Measurements from ENCODE around the gene CFAP299. TPM values are rescaled to one million over a fixed set of nuclear protein-coding genes. Genes with fewer than 3 reads are reported as not detected.

The CFAP299 gene
- total RNA-seq, 1 donor from 2014 or later = not detected

DNA sequence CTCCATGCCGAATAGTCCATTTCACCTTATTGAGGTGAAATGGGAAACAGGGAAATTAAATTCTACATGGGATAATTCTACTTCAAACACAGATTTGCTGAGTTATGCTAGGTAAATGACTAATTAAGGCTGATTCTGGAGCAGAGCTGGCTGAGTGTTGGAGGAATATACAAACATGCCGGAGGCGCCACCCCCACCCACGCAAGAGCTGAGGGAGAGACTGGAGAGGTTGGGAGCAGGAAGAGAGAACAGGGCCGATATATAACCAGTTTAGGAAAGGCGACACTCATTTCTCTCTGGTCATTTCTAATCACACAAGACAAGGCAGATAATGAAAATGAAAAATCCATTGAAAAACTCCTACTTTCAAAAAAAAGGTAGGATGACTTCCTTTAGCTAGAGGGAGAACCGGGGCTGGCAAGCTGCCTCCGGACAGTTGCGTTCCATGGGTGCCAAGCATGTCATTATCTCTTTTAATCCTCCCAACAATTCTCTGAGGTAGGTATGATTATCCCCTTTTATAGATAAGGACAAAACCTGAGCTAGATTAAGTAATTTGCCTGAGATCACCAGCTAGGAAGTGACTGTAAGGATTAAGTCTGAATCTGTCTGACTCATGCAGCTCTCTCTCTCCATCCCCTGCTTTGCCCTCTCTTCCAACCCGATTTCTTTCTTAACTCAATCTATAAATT lies 27.6 kb upstream of the CFAP299 start:
- intact Hi-C loops (cut with DNase I) = no loop called here
- H3K4me1 ChIP-seq = no peaks in the 10 kb centered on the region
- TF ChIP-seq, protein P1, sequence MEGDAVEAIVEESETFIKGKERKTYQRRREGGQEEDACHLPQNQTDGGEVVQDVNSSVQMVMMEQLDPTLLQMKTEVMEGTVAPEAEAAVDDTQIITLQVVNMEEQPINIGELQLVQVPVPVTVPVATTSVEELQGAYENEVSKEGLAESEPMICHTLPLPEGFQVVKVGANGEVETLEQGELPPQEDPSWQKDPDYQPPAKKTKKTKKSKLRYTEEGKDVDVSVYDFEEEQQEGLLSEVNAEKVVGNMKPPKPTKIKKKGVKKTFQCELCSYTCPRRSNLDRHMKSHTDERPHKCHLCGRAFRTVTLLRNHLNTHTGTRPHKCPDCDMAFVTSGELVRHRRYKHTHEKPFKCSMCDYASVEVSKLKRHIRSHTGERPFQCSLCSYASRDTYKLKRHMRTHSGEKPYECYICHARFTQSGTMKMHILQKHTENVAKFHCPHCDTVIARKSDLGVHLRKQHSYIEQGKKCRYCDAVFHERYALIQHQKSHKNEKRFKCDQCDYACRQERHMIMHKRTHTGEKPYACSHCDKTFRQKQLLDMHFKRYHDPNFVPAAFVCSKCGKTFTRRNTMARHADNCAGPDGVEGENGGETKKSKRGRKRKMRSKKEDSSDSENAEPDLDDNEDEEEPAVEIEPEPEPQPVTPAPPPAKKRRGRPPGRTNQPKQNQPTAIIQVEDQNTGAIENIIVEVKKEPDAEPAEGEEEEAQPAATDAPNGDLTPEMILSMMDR (IDR thresholded peaks at IDR 0.05) = no peak
- H3K9me3 ChIP-seq = no peaks in the 10 kb centered on the region
- DNase-seq (ENCODE audit: low spot score in 2 of 2) = no peak
- H3K36me3 ChIP-seq = no peaks in the 10 kb centered on the region
- no peak overlapping the region for H3K27ac ChIP-seq
- no peaks in the 10 kb centered on the region for H3K27me3 ChIP-seq
- no peak overlapping the region for H3K4me3 ChIP-seq

DNA sequence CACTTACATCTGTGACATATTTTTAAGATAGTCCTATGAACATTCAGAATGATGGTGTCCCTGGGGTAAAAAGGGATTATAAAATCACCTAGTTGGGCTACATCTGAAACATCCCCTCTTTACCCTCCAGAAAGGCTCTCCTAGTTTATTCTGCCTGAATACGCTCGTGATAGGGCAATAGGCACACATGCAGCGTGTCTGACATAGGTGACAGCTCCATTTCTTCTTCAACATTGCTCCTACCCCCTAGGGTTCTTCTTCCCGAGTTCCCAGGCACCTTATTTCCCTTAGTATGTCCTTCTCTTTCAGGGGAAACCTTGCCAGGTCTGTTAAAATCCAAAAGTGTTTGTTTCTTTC lies 27.1 kb upstream of the CFAP299 start:
- no peak overlapping the region for H3K4me3 ChIP-seq
- no peaks in the 10 kb centered on the region for H3K4me1 ChIP-seq
- no peak for DNase-seq (ENCODE audit: low spot score in 2 of 2)
- no peaks in the 10 kb centered on the region for H3K9me3 ChIP-seq
- H3K36me3 ChIP-seq = no peaks in the 10 kb centered on the region
- H3K27ac ChIP-seq = no peak overlapping the region
- H3K27me3 ChIP-seq = no peaks in the 10 kb centered on the region
- intact Hi-C loops (cut with DNase I) = no loop called here
- TF ChIP-seq, protein P1 (IDR thresholded peaks at IDR 0.05) = no peak

DNA sequence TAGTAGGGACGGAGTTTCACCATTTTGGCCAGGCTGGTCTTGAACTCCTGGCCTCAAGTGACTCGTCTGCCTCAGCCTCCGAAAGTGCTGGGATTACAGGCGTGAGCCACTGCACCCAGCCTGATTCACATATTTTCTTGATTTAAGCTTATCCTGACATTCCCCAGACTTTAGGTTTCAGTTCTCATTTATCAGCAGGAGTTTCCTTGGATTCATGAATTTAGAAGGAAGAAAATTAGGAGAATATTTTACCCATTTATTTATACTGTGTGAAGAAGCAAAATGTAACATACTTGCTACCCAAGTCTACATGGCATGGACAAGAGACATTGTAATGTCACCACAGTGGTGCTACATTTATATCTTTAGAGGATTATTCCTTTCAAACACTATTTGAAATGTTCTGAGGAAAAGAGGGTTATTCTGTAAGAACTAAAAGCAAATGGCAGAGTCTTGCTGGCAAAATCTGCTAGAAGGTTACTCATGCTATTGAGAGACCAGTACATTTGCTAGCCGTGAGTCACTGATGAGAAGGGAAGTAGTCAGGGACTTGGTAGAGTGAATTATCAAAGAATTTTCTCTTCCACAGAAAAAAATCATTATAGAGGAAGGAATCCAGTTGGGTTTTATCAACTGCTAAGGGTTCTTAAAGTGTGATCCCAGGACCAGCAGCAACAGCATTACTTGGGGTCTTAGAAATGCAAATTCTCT lies 26.1 kb upstream of the CFAP299 start:
- no peak overlapping the region for H3K27ac ChIP-seq
- H3K27me3 ChIP-seq = no peaks in the 10 kb centered on the region
- TF ChIP-seq, protein P1 (IDR thresholded peaks at IDR 0.05) = no peak
- intact Hi-C loops (cut with DNase I) = no loop called here
- H3K4me3 ChIP-seq = no peak overlapping the region
- DNase-seq (ENCODE audit: low spot score in 2 of 2) = no peak
- no peaks in the 10 kb centered on the region for H3K36me3 ChIP-seq
- H3K9me3 ChIP-seq = no peaks in the 10 kb centered on the region
- no peaks in the 10 kb centered on the region for H3K4me1 ChIP-seq

DNA sequence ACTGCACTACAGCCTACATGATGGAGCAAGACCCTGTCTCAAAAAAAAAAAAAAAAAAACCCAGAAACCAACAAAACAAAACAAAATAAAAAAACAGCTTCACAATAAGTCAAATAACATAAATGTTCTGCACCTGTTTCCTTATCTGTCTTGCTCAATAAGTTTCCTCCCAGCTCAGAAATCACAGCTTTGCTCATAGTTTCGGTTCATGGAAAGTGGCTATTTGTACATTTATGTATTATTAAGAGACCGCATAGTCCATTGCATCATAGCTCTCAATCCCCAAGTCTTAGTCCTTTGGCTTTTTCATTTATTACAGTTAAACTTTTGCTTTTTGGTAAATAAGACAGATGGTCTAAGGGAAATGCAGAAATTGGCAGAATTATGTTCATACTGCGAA lies 24.4 kb upstream of the CFAP299 start:
- Histone ChIP-seq H3K4me3 (no peak overlapping the region), H3K4me1 (no peaks in the 10 kb centered on the region), H3K36me3 (no peaks in the 10 kb centered on the region), H3K27me3 (no peaks in the 10 kb centered on the region), H3K27ac (no peak overlapping the region), H3K9me3 (no peaks in the 10 kb centered on the region)
- DNase-seq (ENCODE audit: low spot score in 2 of 2) = no peak
- TF ChIP-seq, protein P1 (IDR thresholded peaks at IDR 0.05) = no peak
- intact Hi-C loops (cut with DNase I) = no loop called here

DNA sequence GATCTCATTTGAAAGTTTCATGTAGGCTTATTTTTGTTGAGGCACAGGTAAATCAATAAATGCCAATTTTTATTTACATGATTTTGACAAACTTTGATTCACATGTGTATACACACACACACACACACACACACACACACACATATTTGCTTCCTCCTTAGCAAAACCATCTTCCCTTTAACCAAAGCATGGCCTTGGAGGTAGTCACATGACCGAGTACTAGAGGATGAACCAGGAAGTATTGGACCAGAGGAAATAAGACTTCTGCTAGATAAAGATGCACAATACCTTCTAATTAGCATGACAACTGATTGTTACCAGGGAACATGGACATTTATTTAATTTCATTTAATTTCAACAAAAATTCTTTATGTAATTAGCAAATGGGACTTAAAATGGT lies 23.4 kb upstream of the CFAP299 start:
- intact Hi-C loops (cut with DNase I) = no loop called here
- Histone ChIP-seq H3K4me1 (no peaks in the 10 kb centered on the region), H3K9me3 (no peaks in the 10 kb centered on the region), H3K4me3 (no peak overlapping the region), H3K27me3 (no peaks in the 10 kb centered on the region), H3K27ac (no peak overlapping the region), H3K36me3 (no peaks in the 10 kb centered on the region)
- DNase-seq (ENCODE audit: low spot score in 2 of 2) = no peak
- TF ChIP-seq, protein P1 (IDR thresholded peaks at IDR 0.05) = no peak

All from ascending aorta (tissue), 2 donors.